Measurements from ENCODE around the gene FBXO8.
"Not testable (repeated sequence)": the region's sequence is repeated elsewhere in the genome, so short reads cannot be mapped to it uniquely, and the experiment has no call there.

FBXO8 gene

DNA sequence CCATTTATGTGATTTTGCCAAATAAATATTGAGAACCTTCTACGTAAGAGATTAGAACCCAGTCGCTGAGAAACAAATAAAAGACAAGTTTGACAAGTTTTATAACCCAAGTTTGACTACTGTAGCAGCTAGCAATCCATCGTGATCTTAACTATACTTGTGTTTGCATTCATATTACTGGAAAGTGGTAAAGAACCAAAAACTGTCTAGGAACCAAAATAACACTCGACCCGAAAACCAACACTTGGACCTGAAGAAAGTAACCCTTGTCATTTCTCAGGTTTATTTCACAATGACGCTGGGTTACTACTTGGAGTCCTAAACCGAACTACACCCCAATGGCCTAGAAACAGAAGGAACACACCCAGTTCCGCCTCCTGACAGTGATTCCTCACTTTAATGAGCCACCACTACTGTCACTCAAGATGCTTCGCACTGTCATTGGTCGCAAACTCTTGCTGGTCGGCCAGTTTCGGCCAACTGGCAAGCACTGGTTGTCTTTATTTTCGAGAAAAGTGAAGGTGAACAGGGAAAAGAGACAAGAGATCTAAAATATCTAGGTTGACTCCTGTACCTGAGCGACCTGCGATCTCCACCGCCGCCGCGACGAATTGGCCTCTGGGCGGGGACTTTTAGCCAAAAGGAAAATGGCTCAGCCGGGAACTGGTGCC is 496 bp downstream of the FBXO8 start:
- DNase-seq = peak; percentile 20

DNA sequence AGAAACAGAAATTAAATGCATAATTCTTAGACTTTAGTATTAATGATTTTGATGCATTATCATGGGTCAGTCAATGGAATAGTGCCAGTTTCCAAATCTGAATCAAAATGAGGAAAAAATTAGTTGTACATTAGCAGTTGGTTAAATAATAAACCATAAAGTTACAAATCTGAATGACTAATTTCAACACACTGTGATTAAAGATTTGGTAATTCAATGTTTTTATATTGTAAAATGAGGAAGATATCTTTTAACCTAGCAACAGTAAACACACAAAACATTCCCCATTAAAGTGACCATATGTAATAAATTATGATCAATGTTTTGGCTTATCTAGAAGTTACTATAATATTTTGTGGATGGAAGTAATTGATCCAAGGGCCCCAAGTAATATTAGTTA is 1.6 kb downstream of the FBXO8 start:
- no peak for DNase-seq

DNA sequence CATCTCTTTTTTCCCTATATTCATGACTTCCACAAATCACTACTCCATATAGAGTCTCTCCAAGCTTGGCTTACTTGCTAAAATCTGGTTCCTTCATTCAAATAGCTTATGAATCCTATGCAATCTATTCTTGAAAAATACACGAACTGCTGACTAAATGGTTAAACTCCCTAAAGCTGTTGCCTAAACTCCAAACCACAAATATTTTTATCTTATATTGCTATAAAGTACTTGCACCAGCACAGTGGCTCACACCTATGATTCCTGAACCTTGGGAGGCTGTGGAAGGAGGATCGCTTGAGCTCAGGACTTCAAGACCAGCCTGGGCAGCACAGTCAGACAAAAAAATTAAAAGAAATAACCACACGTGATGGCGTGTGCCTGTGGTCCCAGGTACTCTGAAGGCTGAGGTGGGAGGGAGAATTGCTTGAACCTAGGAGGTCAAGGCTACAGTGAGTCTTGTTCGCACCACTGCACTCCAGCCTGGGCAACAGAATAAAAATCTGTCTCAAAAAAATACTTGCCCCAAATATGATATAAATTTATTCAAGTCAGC is 2.2 kb downstream of the FBXO8 start:
- no peak for DNase-seq

DNA sequence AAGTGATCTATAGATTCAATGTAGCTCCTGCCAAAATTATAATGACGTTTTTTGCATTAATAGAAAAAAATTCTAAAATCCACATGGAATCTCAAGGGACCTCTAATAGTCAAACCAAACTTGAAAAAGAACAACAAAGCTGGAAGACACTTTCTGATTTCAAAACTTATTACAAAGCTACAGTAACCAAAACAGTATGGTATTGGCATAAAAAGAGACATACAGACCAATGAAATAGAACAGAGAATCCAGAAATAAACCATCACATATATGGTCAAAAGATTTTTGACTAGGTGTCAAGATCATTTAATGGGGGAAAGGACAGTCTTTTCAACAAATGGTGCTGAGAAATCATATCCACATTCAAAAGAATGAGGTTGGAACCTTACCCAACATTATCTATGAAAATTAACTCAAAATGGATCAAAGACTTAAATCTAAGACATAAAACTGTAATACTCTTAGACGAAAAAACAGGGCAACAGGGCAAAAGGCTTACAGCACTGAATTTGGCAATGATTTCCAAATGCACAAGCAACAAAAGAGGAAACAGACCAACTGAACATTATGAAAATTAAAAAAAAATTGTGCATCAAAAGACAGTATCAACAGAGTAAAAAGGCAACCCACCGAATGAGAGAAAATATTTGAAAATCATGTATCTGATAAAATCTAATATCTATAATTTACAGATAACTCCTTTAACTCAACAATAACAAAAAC is 3.9 kb downstream of the FBXO8 start:
- no peak for DNase-seq

DNA sequence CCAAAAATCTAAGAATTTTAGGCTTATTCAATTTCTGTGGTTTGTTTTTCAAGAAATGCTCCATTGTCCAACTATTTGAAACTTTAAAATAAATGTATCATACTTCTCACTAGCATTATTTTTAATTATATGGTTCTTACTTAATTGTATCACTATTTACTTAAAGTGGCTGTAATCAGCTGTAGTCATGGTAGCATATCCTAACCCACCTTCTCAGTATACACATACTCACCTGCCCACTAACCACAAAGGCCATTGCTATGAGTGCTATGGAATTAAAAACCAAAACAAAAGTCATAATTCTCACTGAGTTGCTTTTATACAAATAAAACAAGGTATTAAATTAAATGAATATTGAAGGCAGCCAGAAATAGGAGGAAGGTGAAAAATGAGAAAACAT is 5.0 kb downstream of the FBXO8 start:
- DNase-seq = no peak

DNA sequence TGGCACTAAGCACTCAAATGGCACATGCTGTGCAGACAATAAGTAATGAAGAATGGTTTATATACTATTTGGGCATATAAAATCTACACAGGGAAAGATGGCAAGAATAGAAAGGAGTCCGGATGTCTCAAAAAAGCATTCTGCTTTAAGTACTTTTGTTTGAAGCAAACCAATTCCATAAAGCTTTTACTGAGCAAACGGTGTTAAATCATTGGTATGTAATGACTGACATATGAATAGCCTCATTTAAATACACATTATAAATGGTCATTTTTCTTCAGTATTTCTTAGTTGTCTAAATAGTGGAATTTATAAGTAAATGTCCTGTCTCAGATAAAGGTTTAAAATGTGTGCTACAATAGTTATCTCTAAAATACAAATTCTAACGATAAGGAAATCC is 6.0 kb downstream of the FBXO8 start:
- DNase-seq = no peak

DNA sequence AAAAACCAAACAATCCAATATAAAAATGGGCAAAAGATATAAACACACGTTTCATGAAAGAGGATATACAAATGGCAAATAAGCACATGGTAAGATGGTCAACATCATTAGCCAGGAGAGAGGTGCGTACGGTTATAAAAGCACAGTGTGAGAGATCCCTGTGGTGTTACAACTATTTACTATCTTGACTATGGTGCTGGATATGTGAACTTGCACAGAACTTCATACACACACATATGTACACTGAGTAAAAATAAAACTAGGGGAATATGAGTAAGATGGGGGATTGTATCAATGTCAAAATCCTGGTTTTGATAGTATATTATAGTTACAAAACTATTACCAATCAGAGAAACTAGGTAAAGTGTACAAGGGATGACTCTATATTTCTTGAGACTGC is 8.4 kb downstream of the FBXO8 start:
- DNase-seq = no peak

DNA sequence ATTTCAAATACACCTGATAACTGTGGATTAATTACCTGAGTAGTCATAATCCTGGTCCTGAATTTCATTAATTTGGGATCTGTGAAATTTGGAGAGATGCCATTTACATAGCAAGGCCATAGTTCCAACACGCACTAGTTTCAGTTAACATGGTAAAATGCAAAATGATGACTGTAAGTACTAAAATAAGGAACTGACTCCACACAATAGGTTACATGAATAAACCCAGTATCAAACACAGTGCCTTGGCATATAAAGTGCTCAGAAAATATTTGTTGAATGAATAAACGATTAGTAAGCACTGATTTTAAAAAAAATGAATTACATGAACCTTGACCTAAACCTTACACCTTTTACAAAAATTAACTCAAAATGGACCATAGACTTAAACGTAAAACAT is 9.0 kb downstream of the FBXO8 start:
- no peak for DNase-seq

DNA sequence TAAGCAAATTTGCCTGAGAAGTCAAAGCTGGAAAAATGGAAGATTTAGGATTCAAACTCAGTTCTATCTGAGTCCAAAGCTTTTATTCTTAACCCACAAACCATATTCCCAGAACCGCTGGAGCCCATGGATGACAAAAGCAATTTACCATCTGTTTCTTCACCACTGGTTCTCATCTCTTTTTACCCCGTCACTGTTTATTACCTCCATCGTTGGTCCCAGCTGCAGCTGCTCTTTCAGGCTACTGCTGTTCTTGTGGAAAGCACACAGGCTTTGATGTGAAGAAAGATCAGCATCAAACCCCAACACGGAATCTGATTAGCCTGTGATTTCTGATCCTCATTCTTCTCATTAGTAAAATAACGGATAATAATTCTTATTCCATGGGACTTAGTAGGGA is 9.5 kb downstream of the FBXO8 start:
- DNase-seq = no peak

DNA sequence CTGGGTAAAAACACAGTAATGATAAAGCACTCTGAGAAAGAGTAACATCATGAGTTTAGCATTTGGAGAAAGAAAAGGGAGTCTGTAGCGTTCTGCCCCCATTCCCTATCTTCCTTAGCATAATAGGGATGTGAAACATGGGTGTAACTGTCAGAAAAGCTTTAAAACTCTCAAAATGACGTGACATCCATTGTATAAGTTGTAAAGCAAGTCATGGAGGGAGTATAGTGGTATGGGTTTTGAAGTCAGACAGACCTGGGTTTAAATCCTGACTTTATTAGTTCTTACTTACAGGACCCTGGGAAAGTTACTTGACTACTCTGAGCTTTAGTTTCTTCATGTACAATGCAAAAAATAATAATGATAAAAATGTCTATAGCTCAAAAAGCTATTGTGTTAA is 17.1 kb downstream of the FBXO8 start:
- DNase-seq = no peak

DNA sequence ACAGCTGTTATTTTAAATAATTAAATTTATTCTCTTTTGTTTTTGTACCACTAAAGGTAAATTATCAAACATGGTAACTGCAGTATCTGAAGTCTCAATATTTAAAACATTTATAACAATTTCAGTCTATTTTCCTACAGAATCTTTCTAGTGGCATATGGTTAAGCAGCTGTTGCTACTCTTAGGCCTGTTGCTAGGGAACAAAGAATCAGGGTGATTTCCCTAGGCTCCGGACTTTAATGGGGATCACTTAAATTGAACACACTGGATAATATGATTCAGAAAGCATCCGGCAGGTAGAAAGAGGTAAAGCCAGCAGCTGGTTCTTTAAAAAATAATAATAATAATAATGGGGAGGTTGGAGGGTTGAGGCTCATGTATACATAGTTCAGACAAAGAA is 17.6 kb downstream of the FBXO8 start:
- no peak for DNase-seq

DNA sequence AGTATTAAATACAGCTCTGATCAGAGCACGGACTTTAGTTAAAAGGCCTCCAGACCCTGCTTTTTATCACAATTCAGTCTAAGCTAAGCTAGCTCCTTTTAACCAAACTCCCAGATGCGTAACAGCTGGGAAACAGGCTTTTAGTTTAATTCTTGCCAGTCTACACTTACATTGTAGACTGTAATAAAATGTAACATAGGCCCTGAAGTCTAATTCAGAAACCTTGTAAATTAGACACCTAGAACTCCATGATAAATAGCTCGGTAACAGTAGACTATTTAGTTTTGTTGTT is 20.1 kb downstream of the FBXO8 start:
- DNase-seq = no peak

DNA sequence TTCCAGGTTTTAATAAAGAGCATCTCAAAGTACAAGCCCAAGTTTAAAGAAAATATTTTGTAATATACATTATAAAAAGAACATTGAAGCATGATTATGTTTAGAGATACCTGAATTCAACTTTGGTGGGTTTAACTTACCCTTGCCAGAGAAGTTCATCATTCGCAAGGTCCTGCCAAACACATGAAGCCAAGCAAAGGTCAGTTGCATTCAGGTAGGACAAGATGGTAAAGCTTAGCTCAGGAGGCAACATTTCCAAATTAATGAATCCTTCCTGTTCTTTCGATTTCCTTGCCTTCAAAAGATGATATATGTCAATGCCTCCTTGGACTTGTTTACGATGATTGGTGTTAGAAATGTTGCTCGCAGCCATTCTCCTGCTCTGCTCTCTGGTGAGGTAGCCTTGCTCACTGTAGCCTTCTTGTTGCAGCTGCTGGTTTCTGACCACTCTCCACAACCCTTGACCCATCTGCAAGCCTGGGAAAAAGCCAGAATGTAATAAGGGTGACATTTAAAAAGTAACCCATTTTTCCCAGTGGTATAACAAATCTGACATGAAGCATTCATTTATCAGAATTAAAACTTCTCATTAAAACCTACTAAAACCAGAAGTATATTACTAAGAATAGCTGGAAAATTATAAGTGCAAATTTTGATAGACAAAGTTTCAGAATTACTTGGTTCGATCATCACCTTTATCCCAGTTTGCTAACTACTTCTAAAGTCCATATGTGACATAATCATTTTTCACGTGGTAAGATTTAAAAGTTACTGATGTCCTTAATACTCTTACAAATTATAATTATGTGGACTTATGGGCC is 20.6 kb downstream of the FBXO8 start:
- no peak for DNase-seq

DNA sequence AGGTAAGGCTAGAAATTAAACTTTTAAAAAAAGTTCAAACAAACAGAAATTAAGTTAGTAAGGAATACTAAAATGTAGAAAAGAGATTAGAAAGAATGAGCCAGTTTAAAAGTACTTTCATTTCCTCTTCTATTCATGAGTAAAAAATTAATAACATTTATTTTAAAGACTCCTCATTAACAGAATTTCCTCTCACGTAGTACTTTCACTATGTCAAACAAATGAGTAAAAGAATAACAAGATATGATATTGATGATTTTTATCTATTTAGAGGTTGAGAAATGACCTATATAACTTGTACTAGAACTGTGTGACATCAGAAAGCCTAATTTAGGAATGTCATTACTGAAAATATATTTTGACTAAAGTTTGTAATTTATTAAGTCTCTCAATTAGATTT is 22.0 kb downstream of the FBXO8 start:
- not testable (repeated sequence) for DNase-seq

DNA sequence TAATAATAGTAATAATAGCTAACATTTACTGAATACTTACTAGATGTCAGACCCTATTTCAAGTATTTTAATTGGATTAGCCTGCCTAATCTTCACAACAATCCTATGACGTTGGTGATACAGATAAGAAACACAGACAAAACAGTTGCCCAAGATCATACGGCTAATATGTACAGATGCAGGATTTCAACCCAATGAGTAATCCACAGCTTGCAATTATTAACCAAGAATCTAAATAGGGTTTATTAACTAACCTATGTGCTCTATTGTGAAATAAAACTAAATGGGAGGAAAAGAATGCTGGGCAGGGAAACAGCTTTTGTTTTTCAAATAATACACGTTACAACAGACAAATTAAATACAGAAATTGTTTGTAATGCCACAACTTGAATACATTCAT is 23.4 kb downstream of the FBXO8 start:
- DNase-seq = no peak

DNA sequence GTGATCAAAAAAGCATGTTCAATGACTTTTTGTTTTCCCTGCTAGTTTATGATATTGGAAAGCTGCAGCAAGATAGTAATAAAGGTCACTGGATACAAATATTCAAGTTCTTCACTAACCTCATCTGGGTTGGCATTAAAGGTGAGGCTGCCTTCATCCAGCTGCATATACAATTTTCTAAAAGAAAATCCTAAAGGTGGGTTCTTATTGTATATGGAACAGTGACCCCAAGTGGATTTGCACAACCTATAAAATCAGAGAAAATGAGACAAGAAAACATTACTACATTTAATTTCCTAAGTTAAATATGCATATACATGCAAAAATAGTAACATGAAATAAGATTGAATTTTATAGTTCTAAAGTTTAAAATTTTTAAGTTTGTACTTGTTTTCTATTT is 23.9 kb downstream of the FBXO8 start:
- DNase-seq = no peak

DNA sequence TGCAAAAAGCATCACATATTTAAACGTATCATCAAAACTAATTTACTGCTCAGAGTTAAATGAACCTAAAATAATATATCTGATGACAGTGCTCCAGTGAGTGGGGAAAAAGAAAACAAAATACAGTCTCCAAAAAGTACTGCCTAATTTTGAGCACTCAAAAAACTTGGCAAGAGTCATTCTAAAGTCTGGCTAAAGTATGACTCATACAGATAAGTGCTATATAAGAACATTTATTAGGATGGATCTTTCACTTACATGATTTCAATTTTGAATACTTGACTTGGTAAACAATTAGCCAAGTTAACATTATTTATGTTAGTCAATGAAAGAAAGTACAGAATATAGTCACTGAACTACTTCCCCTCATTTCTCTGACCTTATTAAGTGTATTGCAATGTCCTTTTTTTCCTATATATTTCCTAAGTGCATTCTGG is 27.2 kb downstream of the FBXO8 start:
- no peak for DNase-seq

DNA sequence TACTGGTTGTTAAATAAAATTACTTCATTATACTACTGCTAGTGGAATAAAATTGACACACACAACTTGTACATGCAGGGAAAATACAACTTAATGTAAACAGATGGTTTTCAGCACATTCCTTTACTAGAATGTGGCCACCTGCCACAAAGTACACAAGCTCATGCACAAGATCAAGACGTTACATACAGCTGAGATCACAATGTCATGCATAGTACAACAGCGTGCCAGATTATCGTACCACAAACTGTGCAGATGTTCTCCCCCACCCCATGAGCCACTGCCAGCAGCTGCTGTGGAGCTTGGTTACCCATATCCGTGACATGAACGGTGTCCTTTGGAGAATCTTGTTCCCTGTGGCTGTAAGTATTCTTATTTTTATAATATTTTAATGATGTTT is 27.7 kb downstream of the FBXO8 start:
- no peak for DNase-seq

DNA sequence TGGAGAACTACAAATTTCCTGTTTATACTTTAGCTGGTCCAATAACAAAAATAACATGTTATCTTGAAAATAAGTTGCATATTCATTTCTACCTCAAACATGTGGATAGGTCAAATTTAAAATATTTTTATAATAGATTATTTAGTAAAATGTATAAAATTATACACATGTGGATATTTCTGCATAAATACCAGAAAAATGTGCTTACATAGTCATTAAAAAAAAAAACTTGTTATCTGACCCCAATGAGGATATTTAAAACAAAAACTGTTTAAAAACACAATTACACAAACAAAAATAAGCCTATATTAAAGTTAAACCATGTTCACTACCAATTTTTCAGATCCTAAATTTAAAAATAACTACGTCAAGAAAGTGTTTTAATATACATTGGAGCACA is 28.1 kb downstream of the FBXO8 start:
- no peak for DNase-seq

DNA sequence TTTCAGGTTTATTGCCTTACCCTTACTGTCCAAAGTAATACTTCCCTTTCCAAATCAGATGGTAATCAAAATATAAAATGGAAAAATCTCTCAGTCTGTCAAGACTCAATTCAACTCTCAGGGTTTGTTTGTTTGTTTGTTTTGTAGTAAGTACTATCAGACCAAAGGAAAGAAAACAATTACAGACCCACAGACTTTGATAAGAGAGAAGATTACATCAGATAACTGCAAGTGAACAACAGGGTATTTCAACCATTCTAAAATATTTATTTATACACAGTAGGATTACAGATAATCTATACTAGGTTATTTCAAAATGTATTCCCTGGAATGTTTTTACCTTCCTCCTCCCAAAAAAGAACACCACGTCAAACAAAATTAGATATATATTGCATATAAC is 28.9 kb downstream of the FBXO8 start:
- DNase-seq = no peak

DNA sequence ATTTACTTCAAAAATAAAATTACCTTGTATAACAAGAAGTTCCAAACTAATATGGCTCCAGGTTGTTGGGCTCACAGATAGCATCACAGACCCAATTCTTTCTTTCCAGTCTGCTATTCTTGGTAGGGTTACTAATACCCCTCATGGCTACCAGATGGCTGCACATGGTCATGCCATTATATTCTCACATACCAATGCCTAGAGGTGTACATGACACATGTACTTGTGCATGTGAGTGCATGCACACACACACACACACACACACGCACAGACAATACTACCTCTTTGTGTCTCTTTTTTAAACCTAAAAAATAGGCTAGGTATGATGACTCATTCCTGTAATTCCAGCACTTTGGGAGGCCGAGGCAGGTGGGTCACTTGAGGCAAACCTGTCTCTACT is 31.1 kb downstream of the FBXO8 start:
- DNase-seq = no peak

DNA sequence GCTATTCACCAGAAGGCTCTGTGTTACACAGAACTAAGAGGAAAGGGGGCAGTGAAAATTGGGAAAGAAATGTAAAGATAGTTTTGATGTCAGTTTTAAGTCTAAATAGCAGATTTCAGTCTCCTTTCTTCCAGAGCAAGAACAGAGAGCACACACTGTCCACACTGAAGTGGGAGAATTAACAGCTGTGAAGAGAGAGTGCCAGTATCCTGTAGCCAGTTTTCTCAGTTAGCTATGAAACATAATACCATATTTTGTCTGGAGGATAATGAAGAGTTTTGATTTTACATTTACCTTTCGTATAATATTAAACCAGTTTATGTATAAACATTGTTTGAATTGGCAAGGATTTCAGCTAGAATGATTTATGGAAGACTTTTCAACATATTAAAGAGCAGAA is 35.1 kb downstream of the FBXO8 start:
- DNase-seq = no peak

DNA sequence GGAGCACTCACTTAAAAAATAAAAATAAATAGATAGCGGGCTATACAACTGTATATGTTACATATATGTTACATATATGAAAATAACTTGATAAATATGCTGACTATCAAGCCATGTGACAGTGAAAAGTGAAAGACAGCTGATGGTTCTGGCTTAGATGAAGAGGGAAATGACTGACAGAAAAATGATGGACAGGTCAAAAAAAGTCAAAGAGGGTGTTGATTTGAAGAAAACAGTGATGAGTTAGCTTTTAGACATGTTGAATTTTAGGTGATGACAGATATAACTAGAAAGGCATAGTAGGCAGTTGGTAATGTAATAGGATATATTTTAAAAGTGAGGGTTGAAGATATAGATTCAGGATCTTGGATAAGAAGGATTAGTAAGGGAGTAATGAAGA is 37.8 kb downstream of the FBXO8 start:
- DNase-seq = no peak

DNA sequence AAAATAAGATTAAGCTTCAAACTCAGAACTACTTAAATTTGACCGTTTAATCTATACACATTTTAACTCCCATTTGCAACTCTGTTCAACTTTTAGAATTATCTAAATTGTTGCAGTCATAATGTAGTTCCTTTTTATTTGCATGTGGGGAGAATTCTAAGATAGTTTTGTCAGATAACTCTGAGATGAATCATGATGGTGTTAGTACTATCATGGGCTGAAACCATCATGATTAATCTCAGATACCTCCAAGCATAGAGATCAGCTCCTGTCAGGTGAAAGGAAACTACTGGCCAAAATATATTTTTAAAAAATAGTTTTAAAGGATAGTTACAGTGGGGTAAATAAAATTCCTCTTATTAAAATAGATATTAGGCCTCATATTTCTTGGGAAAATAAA is 39.0 kb downstream of the FBXO8 start:
- DNase-seq = no peak

Measured in activated gamma-delta T cell (primary cell).